GM19438 (cell line): ENCODE results near the gene MUS81.
"Not testable (repeated sequence)": the region's sequence is repeated elsewhere in the genome, so short reads cannot be mapped to it uniquely, and the experiment has no call there.

Experiments used
- ATAC-seq: cut with Tn5 transposase; IDR thresholded peaks from one replicate; pipeline ENCODE4 v1.9.1; 2021; ENCODE audit warnings: low read depth; ENCODE audit not compliant: unreplicated experiment

MUS81 gene, protein sequence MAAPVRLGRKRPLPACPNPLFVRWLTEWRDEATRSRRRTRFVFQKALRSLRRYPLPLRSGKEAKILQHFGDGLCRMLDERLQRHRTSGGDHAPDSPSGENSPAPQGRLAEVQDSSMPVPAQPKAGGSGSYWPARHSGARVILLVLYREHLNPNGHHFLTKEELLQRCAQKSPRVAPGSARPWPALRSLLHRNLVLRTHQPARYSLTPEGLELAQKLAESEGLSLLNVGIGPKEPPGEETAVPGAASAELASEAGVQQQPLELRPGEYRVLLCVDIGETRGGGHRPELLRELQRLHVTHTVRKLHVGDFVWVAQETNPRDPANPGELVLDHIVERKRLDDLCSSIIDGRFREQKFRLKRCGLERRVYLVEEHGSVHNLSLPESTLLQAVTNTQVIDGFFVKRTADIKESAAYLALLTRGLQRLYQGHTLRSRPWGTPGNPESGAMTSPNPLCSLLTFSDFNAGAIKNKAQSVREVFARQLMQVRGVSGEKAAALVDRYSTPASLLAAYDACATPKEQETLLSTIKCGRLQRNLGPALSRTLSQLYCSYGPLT

DNA sequence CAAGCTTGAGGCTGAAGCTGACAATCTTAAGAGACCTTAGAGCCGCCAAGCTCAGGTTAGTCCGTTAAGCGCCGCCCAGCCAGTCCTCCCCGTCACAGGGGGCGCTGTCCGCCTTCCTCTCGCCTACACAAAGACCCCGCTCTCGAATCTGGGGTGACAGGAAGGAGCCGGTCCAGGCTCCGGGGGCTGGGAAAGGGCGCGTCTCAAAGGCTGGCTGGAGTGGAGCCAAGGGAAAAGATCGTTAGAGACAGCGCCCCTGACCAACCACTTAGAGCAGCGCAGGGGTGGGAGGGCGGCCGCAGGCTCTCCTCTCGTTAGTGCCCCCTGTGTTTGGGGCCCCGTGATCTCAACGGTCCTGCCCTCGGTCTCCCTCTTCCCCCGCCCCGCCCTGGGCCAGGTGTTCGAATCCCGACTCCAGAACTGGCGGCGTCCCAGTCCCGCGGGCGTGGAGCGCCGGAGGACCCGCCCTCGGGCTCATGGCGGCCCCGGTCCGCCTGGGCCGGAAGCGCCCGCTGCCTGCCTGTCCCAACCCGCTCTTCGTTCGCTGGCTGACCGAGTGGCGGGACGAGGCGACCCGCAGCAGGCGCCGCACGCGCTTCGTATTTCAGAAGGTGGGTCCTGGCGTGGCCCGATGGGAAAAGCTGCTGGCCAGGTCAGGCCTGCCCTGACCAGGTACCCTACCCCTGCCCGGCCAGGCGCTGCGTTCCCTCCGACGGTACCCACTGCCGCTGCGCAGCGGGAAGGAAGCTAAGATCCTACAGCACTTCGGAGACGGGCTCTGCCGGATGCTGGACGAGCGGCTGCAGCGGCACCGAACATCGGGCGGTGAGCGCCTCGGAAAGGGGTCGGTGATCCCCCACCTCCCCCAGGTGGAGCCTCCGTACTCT, at the start of gene MUS81:
TSS of gene MUS81 (plus strand) at position 156 of the 887 bp plus-strand sequence. CDS start at position 477, 321 bp downstream.
- no peak for ATAC-seq

DNA sequence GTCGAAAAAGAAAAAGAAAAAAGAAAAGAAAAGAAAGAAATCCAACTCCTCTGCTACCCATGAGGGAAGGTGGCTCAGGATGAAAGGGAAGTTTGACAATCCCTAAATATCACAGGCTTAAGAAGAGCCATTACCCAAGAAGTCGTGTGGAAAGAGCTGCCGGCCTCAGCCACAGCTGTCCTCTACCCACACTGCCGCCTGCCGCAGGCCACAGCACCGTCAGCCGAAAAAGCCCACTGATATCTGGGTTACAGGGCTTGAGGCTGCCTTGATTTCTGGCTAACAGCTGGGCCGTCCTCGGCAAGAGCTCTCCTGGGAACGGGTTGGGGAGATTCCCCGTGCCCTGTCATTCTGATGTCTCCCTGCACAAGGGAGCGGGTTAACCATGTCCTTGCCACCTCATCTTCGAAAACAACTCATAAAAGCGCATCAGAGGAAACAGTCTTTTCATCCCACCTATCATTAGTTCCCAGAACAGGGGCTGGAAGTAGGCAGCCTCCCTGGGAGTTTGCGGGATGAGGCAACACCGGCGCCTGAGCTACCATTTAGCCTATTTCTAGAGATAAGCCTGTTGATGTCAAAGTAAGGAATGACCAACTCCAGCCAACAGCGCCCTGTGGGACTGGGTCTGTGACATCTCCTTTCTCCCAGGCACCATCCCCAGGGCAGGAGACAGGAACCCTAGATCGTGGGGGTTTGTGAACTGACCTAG, 48.3 kb upstream of the MUS81 start:
- no peak for ATAC-seq

DNA sequence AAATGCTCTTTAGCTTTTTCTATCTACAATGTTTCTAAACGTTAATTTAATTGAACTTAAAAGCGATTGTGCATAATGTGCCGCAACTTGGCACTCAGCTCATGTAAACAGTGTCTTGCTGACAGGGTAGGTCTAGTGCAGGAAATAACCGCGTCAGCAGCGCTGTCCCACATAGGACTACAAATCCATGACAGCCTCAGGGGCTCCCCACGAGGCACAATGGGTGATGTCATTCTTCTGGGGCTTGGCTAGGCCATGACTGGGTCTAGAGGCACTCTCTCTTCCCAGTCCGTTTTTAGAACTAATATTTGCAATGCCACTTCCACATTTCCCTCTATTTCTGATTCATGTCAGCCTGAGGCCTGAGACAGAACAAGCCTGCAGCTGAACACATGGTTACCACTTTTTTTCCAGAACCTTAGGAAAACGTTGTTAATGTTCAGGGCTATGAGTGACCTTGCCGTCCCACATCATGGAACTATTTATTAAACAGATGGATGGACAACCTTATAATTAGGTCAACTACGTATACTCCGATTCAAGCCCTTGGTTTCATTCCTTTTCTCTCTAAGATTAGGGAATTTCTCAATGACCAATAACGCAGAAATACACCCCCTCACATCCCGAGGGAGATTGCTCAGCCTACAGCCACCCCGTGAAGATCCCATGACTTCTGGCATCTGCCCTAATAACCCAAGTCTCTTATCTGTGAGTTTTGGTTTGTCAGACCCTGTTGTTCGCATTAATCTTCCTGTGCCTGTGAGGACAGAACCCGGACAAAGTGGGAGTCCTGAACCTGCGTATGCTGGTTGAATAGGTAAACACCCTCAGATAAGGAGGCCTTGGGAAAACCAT, 45.9 kb upstream of the MUS81 start:
- ATAC-seq, result no peak

DNA sequence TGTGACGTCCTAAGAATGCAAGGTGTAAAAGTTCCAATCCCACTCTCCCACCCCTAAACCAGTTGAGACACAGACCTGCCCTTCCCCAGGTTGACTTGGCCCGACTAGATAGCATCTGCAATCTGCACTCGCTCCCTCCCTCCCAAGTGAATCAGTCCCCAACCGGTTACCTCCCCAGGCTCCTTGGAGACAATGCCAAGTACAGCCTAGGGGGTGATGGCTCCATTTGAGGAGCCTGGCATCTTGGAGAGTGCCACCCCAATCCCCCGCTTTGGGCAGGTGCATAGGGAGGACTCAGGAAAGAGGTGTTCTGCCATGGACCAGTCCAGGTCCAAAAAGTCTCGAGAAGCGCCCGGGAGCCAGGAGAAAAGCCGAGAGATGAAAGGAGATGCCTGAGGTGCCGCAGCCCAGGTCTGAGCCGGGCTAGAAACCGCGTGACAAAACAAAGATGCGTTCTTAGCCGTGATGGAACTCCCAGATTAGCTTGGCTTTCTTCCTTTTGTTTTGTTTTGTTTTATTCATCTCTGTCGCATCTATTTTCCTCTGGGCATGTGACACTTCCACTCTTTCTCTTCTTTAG, 45.2 kb upstream of the MUS81 start:
- ATAC-seq, result no peak

DNA sequence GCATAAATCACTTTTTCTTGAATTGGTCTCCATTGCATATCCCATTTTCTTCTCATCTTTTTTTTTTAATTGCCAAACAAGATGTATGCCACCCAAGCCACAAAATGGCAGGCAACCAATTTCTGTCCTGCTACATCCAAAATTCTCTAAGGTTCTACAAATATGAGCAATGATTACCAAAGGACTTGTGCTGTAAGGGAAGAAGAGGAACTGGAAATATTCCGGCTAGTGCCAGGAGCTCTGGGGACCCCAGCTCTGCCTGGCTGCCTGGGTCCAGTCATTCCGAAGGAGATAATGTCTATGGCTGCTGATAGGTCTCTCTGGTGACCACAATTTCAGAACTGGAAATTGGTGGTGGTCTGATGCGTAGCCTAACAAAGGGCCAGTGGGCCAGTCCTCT, 43.5 kb upstream of the MUS81 start:
- ATAC-seq, result no peak

DNA sequence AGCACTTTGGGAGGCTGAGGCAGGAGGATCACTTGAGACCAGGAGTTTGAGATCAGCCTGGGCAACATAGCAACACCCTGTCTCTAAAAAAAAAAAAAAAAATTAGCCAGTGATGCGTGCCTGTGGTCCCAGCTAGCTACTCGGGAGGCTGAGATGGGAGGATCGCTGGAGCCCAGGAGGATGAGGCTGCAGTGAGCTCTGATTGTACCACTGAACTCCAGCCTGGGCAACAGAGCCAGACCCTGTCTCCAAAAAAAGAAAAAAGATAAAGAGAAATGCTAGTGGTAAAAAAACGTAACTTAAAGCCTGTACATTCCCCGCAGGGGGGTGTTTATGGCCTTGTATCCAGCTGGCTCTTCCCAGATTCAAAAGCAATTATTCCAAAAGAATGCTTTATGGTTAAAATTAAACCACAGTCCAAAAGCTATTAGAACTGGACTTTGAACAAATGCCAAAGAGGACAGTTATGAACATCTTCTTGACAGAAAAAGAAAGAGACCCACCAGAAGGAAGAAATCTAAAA, 42.9 kb upstream of the MUS81 start:
- ATAC-seq, result no peak

DNA sequence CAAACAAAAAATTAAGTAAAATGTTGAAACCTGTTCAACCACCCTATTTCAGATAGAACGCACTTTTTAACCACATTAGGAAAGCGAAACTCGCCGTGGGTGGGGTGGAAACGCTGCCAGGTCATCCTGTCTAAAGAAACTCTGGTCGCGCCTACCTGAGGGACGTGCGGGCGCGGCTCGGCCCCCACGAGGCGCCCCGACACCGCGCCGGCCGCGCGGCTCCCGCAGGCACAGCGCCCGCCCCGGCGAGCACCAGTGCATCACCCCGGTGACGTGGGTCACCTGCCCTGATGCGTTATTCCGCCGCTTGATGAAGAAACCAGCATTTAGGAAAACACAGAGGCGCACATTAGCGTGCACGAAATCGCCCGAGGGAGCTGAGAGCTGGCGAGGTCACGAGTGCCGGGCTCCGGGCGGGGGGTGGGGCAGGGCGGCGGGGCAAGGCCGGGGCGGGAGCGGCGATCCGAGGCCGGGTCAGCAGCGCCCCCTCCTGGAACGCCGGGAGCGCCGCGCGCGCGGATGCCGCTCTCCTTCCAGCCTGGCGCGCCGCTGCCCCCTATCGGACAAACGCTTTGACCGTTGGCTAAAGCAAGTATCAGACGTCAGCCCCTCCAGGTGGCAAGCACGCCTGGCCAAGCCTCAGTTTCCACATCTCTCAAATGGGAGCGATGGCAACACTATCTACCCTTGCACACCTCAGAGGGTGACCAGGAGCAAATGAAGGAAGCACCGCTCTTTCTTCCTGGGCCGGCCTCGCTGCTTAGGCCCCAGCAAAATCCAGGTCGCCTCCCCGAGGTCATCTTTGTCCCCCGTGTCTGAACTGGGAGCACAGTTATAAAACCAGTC, 42.2 kb upstream of the MUS81 start:
- peak; percentile 54 for ATAC-seq

DNA sequence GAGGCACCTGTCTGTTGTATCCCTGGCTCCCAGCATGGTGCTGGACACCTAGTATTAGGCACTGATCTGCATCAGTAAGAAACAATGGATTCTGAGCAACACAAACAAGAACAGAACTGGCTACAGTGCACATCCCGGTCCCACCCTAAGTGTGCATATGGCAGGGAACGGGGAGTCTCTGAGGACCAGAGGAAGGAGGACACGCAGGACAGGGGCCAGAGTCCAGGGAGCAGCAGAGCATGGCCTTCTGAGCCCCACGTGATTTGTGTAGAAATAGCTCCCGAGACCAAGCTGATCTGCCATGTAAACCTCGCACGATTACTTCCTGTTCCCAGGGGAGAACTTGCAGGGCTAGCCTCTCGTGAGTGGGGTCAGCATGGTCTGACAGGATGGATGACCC, 39.1 kb upstream of the MUS81 start:
- no peak for ATAC-seq

DNA sequence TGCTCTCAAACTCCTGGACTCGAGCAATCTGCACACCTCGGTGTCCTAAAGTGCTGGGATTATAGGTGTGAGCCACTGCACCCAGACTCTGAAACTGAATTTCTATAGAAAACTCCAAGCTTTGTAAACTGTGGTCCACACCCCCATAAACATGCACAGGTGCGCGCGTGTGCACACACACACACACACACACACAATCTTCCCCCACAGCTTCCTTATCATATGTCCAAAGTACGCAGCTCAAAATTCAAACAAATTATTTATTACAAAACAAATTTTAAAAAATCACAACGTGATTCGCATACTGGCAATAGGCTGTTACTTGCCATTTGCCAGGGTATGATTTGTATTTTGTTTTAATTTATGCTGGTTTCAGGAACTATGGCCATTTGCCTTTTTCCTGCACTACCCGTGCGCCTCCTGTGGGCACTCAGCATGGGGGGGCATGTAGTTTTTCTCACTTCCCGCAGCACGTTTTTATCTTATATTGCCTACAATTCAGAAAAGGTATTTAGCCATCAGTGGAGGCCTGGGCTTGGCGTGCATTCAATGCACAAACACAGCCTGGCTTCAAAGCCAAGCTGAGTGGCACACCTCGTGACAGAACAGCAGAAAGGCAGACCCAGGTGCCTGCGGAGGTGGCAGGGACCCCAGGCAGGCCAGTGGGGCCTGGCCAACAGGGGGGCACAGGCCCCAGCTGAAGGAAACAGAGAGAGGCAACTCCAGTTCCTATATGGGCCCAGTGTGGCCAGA, 37.3 kb upstream of the MUS81 start:
- no peak for ATAC-seq

DNA sequence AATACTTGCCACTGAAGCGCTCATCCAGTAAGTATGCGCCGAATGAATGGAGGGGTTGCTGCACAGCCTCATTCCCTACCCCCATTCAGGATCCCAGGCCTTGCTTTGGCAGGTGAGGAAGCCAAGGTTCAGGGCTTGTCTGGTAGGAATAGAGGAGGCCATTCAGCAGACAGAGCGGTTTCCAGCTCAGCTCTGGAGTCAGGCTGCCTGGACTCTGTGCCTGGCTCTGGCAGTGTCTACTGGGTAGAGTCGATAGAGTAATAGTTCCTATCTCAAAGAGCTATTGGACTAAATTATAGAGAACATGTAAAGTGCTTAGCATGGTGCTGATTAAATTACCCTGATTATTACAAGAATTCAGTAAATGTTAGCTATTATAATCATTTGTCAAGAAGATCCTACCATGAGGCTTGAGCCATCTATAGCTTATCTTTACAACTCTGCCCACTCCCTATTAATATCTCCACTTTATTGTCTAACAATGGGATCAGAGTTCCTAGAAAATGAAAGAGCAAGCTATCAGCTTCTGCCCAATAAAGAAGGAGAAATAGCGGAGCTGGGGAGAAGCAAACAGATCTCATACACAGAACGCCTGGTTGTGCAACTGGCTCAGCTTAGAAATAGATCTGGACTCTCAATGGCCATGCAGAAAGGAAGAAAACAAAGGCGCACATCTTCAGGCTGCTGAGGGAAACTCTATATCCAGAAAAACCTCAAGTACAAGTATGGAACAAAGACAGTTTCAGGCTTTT, 33.1 kb upstream of the MUS81 start:
- ATAC-seq, result no peak

DNA sequence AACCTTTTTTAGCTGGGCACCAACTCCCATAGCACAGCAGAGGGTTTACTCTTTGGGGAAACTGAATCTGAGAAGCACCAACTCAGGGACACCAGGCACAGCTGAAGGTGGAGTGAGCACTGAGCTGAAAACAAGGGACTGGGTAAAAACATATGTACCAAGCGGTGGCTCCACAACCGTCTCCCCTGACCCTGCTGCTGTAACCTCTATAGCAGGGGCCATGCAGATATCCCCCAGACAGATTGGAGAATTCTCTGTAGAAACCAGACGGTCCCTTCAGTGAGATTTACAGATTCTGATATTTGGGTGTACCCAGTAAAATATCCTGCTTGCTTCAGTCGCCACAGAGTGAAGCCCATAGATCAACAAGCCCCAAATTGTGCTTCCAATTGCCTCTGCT, 30.8 kb upstream of the MUS81 start:
- no peak for ATAC-seq

DNA sequence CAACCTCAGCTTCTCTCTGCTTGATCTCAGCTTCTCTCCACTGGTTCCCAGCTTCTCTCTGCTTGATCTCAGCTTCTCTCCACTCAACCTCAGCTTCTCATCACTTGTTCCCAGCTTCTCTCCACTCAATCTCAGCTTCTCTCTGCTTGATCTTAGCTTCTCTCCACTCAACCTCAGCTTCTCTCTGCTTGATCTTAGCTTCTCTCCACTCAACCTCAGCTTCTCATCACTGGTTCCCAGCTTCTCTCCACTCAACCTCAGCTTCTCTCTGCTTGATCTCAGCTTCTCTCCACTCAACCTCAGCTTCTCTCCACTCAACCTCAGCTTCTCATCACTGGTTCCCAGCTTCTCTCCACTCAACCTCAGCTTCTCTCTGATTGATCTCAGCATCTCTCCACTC, 28.0 kb upstream of the MUS81 start:
- not testable (repeated sequence) for ATAC-seq

DNA sequence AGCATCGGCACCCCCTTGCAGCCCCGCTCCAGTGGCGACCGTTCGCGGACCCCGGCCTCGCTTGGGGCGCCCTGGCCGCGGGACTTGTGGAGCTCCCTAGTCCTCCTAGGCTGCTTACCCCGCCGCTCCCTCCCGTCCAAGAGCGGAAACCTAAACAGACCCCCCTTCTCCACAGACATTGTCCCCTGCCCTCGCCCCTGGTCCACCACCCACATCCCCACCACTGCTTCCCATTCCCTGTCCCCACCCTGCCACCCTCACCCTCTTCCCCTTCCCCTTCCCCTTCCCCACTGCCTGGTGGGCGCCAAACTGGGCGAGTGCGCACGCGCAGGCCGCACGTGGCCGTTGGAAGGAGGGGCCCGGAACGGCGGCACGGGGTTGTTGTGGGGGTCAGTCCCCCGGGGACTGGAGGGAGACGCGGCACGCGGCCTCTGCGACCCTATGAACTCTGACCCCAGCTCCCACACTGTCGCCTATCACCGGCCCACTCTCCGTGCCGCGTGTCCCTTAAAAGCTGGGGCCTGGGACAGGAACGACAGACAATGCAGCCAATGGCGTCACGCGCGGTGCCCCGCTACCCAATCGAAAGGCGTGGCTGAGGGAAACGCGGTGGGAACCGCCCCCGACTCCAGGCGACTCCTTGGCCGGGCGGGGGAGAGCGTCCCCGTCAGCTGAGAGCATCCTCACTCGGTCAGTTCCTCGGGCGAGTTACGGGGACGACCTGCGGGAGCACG, 26.8 kb upstream of the MUS81 start, which contains the start of gene SNX32:
TSS of gene SNX32 (plus strand) at position 667 of the 734 bp plus-strand sequence. CDS start 103 bp downstream, outside the sequence.
- ATAC-seq, result peak; percentile 94

DNA sequence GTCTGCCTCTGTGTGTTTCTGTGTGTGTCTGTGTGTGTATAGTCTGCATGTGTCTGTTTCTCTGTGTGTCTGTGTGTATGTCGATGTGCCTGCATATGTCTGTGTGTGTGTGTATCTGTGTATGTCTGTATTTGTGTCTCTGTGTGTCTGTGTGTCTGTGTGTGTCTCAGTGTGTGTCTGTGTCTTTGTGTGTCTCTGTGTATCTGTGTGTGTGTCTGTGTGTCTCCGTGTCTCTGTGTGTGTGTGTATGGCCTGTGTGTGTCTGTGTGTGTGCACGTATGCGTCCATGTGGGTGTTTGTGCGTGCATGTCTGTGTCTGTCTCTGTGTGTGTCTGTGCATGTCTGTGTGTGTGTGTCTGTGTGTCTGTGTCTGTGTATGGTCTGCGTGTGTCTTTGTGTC, 26.0 kb upstream of the MUS81 start:
- no peak for ATAC-seq

DNA sequence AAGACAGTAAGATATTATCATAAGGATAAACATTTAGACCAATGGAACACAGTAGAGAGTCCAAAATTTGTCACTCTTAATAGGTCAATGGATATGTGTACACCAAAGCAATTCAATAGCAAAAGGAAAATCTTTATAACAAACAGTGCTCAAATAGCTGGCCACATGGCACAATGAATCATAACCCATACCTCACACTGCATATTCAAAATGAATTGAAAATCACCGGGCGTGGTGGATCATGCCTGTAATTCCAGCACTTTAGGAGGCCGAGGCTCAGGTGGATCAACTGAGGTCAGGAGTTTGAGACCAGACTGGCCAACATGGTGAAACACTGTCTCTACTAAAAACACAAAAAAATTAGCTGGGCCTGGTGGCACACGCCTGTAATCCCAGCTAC, 18.1 kb upstream of the MUS81 start:
- ATAC-seq, result no peak

DNA sequence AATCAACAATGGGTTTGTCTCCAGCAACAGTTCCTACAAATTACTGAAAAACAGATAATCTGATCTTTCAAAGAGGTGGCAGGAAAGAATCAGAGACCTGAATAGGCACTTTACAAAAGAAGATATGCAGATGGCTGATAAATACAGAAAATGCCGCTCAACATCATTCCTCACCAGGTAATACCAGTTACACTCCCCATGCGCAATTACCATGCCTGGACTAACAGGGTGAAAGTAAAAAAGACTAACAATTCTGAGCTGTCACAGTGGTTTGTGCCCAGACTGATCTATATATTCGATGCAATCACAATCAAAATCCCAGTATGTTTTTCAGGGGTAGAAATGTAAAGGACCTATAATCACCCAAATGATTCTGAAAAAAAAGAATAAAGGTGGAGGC, 16.4 kb upstream of the MUS81 start:
- ATAC-seq, result no peak
